ENCODE results near the gene AFP.

GRCh38 chr4:73413294-73413755 lies 22.7 kb upstream of the AFP start:
- TF ChIP-seq CTCF (conservative IDR thresholded peaks at IDR 0.05; ENCODE audit: low read depth, low read length) (no peak), EZH2phosphoT487 (IDR thresholded peaks at IDR 0.05; ENCODE audit: borderline replicate concordance, low read length) (no peak), EZH2 (IDR thresholded peaks at IDR 0.05; ENCODE audit: low read length, unreplicated experiment) (no peak)

Measured in PC-3 (cell line).